Spleen (tissue), 7 donors: Measurements from ENCODE around the gene BNIPL.

Source experiments
- POLR2AphosphoS5 ChIP-seq, 3 donors: sonication (generic); formaldehyde crosslinking; IDR thresholded peaks; one replicate each; pipeline ENCODE4 v1.5.1; 2017; ENCODE audit warnings: antibody characterized with exemption in 3 of 3
- TF ChIP-seq, protein P1 (sequence below), 11 experiments: fragments of 200-600 bp in 7 of 11; fragments of 450-650 bp in 4 of 11; sonication (generic) in 4 of 11; IDR thresholded peaks in 8 of 11; conservative IDR thresholded peaks in 3 of 11; 1 replicate in 7 of 11; 2 replicates in 4 of 11; pipeline versions ENCODE4 v1.4.0 to v1.8.0; 2016 to 2021; ENCODE audit warnings: antibody characterized with exemption in 11 of 11, inconsistent platforms in 4 of 11, mild to moderate bottlenecking in 1 of 11
- donor health status: DM: no; HTN: no; CAD: no; lungs with moderate emphysema.
- donor health status: DM: no; HTN: no; CAD: no.
- donor health status: DM: no; HTN: no; CAD: no.

DNA sequence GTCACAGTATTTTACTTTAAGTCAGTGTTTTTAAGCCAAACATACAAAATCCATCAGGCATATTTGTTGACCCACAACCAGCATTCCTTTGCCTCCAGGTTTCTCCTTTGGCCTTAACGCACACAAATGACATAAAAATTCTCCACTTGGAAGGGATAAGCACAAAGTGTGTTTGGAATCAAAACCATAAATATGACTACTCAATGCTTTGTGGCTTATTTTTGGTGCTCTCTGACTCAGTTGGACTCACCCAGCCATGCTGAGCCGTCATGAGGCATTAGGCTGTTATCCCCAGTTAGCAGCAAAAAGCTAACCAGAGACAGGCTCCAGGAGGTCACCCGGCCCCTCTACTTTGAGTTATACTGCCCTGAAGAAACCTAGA, 27.2 kb upstream of the BNIPL start:
- TF ChIP-seq, protein P1, sequence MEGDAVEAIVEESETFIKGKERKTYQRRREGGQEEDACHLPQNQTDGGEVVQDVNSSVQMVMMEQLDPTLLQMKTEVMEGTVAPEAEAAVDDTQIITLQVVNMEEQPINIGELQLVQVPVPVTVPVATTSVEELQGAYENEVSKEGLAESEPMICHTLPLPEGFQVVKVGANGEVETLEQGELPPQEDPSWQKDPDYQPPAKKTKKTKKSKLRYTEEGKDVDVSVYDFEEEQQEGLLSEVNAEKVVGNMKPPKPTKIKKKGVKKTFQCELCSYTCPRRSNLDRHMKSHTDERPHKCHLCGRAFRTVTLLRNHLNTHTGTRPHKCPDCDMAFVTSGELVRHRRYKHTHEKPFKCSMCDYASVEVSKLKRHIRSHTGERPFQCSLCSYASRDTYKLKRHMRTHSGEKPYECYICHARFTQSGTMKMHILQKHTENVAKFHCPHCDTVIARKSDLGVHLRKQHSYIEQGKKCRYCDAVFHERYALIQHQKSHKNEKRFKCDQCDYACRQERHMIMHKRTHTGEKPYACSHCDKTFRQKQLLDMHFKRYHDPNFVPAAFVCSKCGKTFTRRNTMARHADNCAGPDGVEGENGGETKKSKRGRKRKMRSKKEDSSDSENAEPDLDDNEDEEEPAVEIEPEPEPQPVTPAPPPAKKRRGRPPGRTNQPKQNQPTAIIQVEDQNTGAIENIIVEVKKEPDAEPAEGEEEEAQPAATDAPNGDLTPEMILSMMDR (IDR thresholded peaks at IDR 0.05 in 8 of 11, conservative IDR thresholded peaks at IDR 0.05 in 3 of 11), result no peak
- TF ChIP-seq POLR2AphosphoS5 (IDR thresholded peaks at IDR 0.05), result no peak
